Naive thymus-derived CD4-positive, alpha-beta T cell (primary cell): ENCODE measurements around the gene SPSB4. TPM values are rescaled to one million over a fixed set of nuclear protein-coding genes. Genes with fewer than 3 reads are reported as not detected.

Experiments used
- ATAC-seq: fragments of 150-1000 bp; cut with Tn5 transposase; 2 replicates; pipeline ENCODE4 v1.10.0; 2021; ENCODE audit warnings: mild to moderate bottlenecking, moderate library complexity
- CTCF ChIA-PET: fragments of 350-600 bp; sonication (Branson Sonifier 250); formaldehyde crosslinking; loops from one replicate; lab custom pipeline; 2021; ENCODE audit warnings: antibody characterized with exemption; lab: Charles Lee
- POLR2A ChIA-PET: fragments of 350-600 bp; sonication (Branson Sonifier 250); formaldehyde crosslinking; loops from one replicate; lab custom pipeline; 2021; ENCODE audit warnings: antibody characterized with exemption, inconsistent platforms; lab: Charles Lee
- DNase-seq, 9 donors: peaks; one replicate each; pipeline versions ENCODE4 v3.0.0 to v3.0.0-alpha.2; 2020 to 2022; ENCODE audit warnings: mixed read lengths in 1 of 9
- H3K27ac ChIP-seq: one replicate; pipeline ENCODE4 v1.7.0; 2013; ENCODE audit warnings: mild to moderate bottlenecking, low read depth, low read length, moderate library complexity
- H3K27me3 ChIP-seq, 2 donors: one replicate each; pipeline ENCODE4 v1.7.0; 2013; ENCODE audit warnings: low read length in 2 of 2, mild to moderate bottlenecking in 2 of 2, moderate library complexity in 2 of 2; ENCODE audit not compliant: control insufficient read depth in 2 of 2, insufficient read depth in 2 of 2
- H3K36me3 ChIP-seq, 3 experiments: 1 replicate in 2 of 3; 2 replicates in 1 of 3; pipeline ENCODE4 v1.7.0; 2013; ENCODE audit warnings: low read length in 3 of 3, mild to moderate bottlenecking in 3 of 3, moderate library complexity in 1 of 3; ENCODE audit not compliant: insufficient read depth in 3 of 3, control insufficient read depth in 2 of 3
- H3K4me1 ChIP-seq, 2 donors: one replicate each; pipeline ENCODE4 v1.7.0; 2013; ENCODE audit warnings: low read length in 2 of 2, mild to moderate bottlenecking in 2 of 2, moderate library complexity in 1 of 2; ENCODE audit not compliant: control insufficient read depth in 2 of 2, insufficient read depth in 2 of 2
- H3K4me3 ChIP-seq: 2 replicates; pipeline ENCODE4 v1.7.0; 2013; ENCODE audit warnings: mild to moderate bottlenecking, low read length
- H3K9me3 ChIP-seq, 3 experiments: 1 replicate in 2 of 3; 2 replicates in 1 of 3; pipeline ENCODE4 v1.7.0; 2013; ENCODE audit warnings: low read length in 3 of 3; ENCODE audit not compliant: control insufficient read depth in 2 of 3
- H3K27ac Mint-ChIP-seq, 9 donors: one replicate each; pipeline ENCODE4 v1.8.0; 2020 to 2022; ENCODE audit warnings: mixed read lengths in 9 of 9, mild to moderate bottlenecking in 8 of 9, moderate library complexity in 5 of 9, inconsistent platforms in 2 of 9
- H3K27me3 Mint-ChIP-seq, 5 donors: one replicate each; pipeline ENCODE4 v1.8.0; 2021 to 2022; ENCODE audit warnings: mixed read lengths in 5 of 5, mild to moderate bottlenecking in 1 of 5
- H3K36me3 Mint-ChIP-seq, 5 donors: one replicate each; pipeline ENCODE4 v1.8.0; 2020 to 2022; ENCODE audit warnings: mixed read lengths in 5 of 5, mild to moderate bottlenecking in 3 of 5, inconsistent platforms in 1 of 5
- H3K4me1 Mint-ChIP-seq, 7 donors: one replicate each; pipeline ENCODE4 v1.8.0; 2020 to 2022; ENCODE audit warnings: mixed read lengths in 7 of 7, mild to moderate bottlenecking in 3 of 7, inconsistent platforms in 1 of 7
- H3K4me3 Mint-ChIP-seq, 10 donors: one replicate each; pipeline ENCODE4 v1.8.0; 2020 to 2022; ENCODE audit warnings: mild to moderate bottlenecking in 10 of 10, mixed read lengths in 10 of 10, moderate library complexity in 6 of 10, inconsistent platforms in 2 of 10
- H3K9me3 Mint-ChIP-seq, 11 donors: one replicate each; pipeline ENCODE4 v1.8.0; 2020 to 2022; ENCODE audit warnings: mixed read lengths in 11 of 11, mild to moderate bottlenecking in 4 of 11, inconsistent platforms in 1 of 11, moderate library complexity in 1 of 11
- intact Hi-C, 2 donors: fragments of 100-400 bp; cut with micrococcal nuclease; formaldehyde crosslinking; loops; one replicate each; pipeline ENCODE4 v1.15.1; 2023
- polyA plus RNA-seq, 2 donors: library from polyadenylated mRNA; unstranded; fragments of 300-500 nt; fragmentation: Illumina TruSeq; gene quantifications; one replicate each; pipeline ENCODE4 v1.2.3, GENCODE V29; 2021
- total RNA-seq, 6 experiments: library from RNA in 5 of 6; stranded (reverse) in 5 of 6; gene quantifications; 1 replicate in 5 of 6; 2 replicates in 1 of 6; pipeline ENCODE4 v1.2.3 and lab custom pipeline; 2021 to 2026

SPSB4 gene
- total and polyA plus RNA-seq, 7 experiments from 2014 or later = not detected

DNA sequence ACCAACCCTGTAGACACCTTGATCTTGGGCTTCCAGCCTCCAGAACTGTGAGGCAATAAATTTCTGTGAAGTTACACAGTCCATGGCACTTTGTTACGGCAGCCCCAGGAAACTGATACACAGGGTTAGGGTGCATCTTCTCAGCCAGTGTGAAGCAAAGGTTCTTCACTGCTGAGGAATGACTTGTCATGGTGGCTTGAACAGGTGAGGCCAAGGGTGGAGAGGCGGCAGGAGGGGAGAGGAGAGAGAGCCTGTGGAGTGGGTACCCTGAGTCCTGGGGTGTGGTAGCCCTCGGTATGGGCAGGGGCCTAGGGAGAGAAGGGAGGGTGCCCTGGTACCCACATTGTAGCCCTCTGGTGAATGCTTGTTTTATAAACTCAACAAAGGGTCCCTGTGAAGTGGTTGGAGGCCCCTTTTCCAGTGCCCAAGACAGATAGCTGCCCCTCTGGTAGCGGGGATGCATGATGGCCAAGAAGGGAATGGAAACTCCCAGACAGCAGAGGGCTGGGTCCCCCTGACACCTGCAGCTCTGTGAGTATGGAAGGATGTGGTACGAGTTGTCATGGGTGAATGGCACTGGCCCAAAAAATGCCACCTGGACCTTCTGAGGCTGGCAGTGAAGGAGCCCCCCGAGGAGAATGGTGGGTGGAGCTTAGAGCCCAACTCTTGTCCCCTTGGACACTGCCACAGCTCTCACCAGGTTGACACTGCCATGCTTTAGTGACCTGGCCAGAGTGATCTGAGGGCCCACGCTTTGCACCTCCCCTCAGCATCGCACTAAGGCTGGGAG is 49.6 kb downstream of the SPSB4 start:
- Histone ChIP-seq H3K27me3 (no peaks in the 10 kb centered on the region), H3K4me1 (no peaks in the 10 kb centered on the region), H3K9me3 (no peaks in the 10 kb centered on the region), H3K4me3 (no peak overlapping the region), H3K36me3 (no peaks in the 10 kb centered on the region), H3K27ac (no peak overlapping the region)
- no peak overlapping the region for H3K4me3 Mint-ChIP-seq
- H3K4me1 Mint-ChIP-seq = peaks cover 0 to under 1% (median 0%) of the 10 kb centered on the region in 7 donors
- H3K36me3 Mint-ChIP-seq = peaks cover 0 to 4% (median 0%) of the 10 kb centered on the region in 5 donors
- peaks cover 0 to 7% (median 0%) of the 10 kb centered on the region in 5 donors for H3K27me3 Mint-ChIP-seq
- CTCF ChIA-PET = no interaction called here
- H3K9me3 Mint-ChIP-seq = peaks cover 0 to 5% (median 1%) of the 10 kb centered on the region in 11 donors
- ATAC-seq = no peak
- intact Hi-C loops = no loop called here
- no peak overlapping the region for H3K27ac Mint-ChIP-seq
- POLR2A ChIA-PET = no interaction called here
- DNase-seq = no peak

DNA sequence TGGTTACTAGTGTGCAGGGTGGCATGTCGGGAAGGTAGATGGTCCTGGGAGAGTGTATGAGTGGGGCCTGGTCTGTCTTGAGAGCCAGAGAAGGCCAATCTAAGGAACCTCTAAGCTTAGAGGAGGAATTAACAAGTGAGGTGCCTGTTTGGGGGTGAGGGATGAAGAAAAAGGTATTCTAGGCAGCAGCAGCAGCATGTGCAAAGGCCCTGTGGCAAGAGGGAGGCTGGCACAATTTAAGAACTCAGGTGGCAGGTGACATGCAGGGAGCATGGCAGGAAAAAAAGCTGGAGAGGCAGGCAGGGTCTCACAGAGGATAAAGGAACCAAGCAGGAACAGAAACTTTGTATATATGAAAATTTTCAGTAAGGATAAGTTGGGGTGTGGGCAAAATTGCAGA is 51.2 kb downstream of the SPSB4 start:
- Mint-ChIP-seq H3K36me3 (peaks cover 0 to 4% (median 0%) of the 10 kb centered on the region in 5 donors), H3K9me3 (peaks cover 0 to 5% (median 1%) of the 10 kb centered on the region in 11 donors), H3K27me3 (peaks cover 0 to 7% (median 0%) of the 10 kb centered on the region in 5 donors), H3K4me3 (no peak overlapping the region), H3K4me1 (peaks cover 0 to 2% (median 0%) of the 10 kb centered on the region in 7 donors), H3K27ac (no peak overlapping the region)
- ATAC-seq = no peak
- Histone ChIP-seq H3K36me3 (no peaks in the 10 kb centered on the region), H3K4me3 (no peak overlapping the region), H3K27ac (no peak overlapping the region), H3K27me3 (no peaks in the 10 kb centered on the region), H3K4me1 (no peaks in the 10 kb centered on the region), H3K9me3 (no peaks in the 10 kb centered on the region)
- CTCF ChIA-PET = interaction anchor here (1.0 to 1.3 kb wide), 2 partner anchors 14 to 102 kb away, joined by 3 to 4 read pairs; no protein-coding TSS in a partner anchor
- intact Hi-C loops = no loop called here
- no peak for DNase-seq
- POLR2A ChIA-PET = no interaction called here

DNA sequence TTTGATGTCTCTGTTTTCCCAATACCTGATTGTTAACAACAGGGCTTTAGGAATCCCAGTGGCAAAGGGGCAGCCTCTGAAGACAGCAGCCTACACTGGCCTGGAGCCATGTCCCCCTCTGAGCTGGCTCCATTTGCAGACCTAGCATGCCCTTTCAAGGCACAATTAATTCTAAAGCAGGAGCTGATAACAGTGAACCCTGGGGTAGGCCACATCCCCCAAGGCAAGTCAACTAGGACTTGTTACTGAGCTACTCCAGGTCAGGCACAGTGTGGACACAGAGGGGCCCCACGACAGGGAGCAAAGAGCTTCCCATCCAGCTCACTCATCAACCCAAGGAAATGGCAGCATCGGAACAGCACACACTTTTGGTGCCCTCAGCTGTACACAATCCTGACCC is 51.9 kb downstream of the SPSB4 start:
- ChIA-PET CTCF (interaction anchor here (0.6 to 1.0 kb wide), 2 partner anchors 71 to 103 kb away, joined by 3 read pairs; no protein-coding TSS in a partner anchor), POLR2A (no interaction called here)
- no peak overlapping the region for H3K27ac ChIP-seq
- Mint-ChIP-seq H3K27me3 (peaks cover 0 to 7% (median 0%) of the 10 kb centered on the region in 5 donors), H3K4me3 (no peak overlapping the region), H3K4me1 (peaks cover 0 to 2% (median 0%) of the 10 kb centered on the region in 7 donors), H3K27ac (no peak overlapping the region), H3K9me3 (peaks cover 0 to 5% (median 1%) of the 10 kb centered on the region in 11 donors), H3K36me3 (peaks cover 0 to 4% (median 0%) of the 10 kb centered on the region in 5 donors)
- no peaks in the 10 kb centered on the region for H3K9me3 ChIP-seq
- intact Hi-C loops = no loop called here
- H3K27me3 ChIP-seq = no peaks in the 10 kb centered on the region
- no peak overlapping the region for H3K4me3 ChIP-seq
- no peaks in the 10 kb centered on the region for H3K36me3 ChIP-seq
- H3K4me1 ChIP-seq = no peaks in the 10 kb centered on the region
- no peak for ATAC-seq
- DNase-seq = no peak

DNA sequence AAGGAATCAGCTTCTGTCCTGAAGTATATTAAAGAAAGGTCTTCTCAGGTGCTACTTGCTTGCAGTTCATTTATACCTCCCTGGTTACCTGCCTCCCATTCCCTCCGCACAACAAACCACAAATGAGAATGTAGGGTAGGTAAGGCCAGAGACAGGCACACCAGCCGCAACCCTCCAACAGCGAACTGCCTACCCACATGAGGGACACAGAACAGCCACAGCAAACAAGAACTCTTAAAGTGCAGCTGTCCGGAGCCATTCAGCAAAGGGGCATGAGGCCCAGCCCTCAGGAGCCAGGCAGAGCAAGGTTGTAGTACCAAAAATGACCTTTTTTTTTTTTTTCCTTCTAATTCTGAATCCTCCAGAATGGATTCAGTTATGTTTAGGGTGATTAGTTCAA is 52.4 kb downstream of the SPSB4 start:
- H3K9me3 ChIP-seq = no peaks in the 10 kb centered on the region
- H3K4me1 ChIP-seq = no peaks in the 10 kb centered on the region
- no peak overlapping the region for H3K4me3 ChIP-seq
- POLR2A ChIA-PET = no interaction called here
- ATAC-seq (no peak), DNase-seq (no peak)
- CTCF ChIA-PET = interaction anchor here (0.6 to 1.0 kb wide), 2 partner anchors 72 to 103 kb away, joined by 3 read pairs; no protein-coding TSS in a partner anchor
- peaks cover 0 to 4% (median 0%) of the 10 kb centered on the region in 5 donors for H3K36me3 Mint-ChIP-seq
- peaks cover 0 to 3% (median 0%) of the 10 kb centered on the region in 7 donors for H3K4me1 Mint-ChIP-seq
- intact Hi-C loops = no loop called here
- no peaks in the 10 kb centered on the region for H3K36me3 ChIP-seq
- peaks cover 0 to 7% (median 0%) of the 10 kb centered on the region in 5 donors for H3K27me3 Mint-ChIP-seq
- no peaks in the 10 kb centered on the region for H3K27me3 ChIP-seq
- no peak overlapping the region for H3K27ac Mint-ChIP-seq
- no peak overlapping the region for H3K27ac ChIP-seq
- no peak overlapping the region for H3K4me3 Mint-ChIP-seq
- peaks cover 0 to 4% (median 1%) of the 10 kb centered on the region in 11 donors for H3K9me3 Mint-ChIP-seq

DNA sequence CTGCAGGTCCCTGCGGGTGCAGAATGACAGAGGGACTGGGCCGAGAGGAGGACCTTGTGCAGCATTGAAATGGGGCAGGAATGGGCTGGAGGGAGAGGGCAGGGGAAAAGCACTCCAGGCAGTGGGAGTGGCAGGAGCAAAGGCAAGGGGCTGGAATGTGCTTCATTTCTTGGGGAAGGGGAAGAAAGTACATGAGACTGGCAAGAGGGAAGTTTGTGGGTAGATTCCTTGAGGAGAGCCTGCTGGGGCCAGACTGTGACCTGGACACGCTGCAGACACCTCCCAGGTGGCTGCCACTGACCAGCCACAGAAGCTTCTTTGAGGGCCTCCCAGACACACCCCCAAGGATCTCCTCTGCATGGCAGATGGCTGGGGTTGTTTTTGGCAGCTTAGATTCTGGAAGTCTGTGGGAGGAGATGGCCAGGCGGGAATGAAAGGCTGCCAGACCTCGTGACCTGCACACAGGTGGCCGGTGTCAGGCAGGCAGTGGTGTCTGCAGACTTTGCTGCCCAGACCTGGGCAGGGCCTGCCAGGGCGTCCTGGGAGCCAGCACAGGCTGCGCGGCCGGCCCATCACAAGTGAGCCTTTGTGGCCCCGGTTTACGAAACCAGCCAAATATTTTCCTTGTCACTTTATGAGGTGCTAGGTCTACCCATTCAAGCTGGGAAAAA is 53.1 kb downstream of the SPSB4 start:
- no peak overlapping the region for H3K4me3 ChIP-seq
- intact Hi-C loops = no loop called here
- Mint-ChIP-seq H3K27ac (no peak overlapping the region), H3K36me3 (peaks cover 0 to 4% (median 0%) of the 10 kb centered on the region in 5 donors), H3K9me3 (peaks cover 0 to 3% (median 0%) of the 10 kb centered on the region in 11 donors), H3K4me3 (no peak overlapping the region), H3K27me3 (peaks cover 0 to 7% (median 0%) of the 10 kb centered on the region in 5 donors), H3K4me1 (peaks cover 0 to 5% (median 0%) of the 10 kb centered on the region in 7 donors)
- ChIA-PET POLR2A (no interaction called here), CTCF (interaction anchor here (2.5 kb wide), 1 partner anchor 11 kb away, joined by 7 read pairs; no protein-coding TSS in a partner anchor)
- H3K9me3 ChIP-seq = no peaks in the 10 kb centered on the region
- ATAC-seq (no peak), DNase-seq (no peak)
- no peaks in the 10 kb centered on the region for H3K27me3 ChIP-seq
- no peaks in the 10 kb centered on the region for H3K36me3 ChIP-seq
- H3K4me1 ChIP-seq = no peaks in the 10 kb centered on the region
- no peak overlapping the region for H3K27ac ChIP-seq

DNA sequence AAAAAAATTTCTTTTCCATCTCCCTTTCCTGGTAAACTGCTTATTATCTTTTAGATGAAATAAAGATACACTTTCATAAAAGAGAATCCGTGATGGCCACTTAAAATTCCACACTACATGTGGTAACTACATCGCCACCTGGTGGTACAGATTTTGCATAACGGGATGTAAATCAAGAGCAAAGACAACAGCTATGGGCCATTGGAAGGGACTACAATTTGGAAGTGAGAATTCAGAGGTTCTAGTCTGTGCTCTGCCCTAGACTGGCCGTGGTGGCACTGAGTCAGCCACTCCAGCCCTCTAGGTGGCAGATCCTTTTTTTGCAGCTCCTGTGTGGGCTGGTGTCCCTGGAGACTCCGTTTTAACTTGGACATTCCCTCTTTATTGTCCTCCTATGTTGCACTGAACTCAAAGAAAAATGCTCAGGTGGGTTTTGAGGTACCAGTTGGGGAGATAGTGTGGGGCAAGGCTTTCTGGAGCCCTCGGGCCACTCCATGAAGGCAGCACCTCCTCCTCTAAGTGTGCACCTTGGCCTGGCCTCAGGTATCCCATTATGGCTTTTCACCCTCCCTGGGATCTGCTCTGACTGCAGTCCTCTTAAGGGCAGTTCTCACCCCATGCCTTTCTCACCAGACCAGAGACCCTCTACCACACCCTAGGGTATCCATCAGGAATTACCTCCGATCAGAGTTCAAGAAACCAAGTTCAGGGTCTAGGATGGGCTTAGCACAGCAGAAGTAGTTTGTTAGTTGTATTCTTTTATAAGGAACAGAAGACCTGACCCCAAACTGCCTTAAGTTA is 54.9 kb downstream of the SPSB4 start:
- intact Hi-C loops = loop anchor here (1.0 to 5.0 kb wide), 7 partner anchors 86 to 208 kb away; no protein-coding TSS in a partner anchor
- ATAC-seq = peak; percentile 72
- H3K27me3 ChIP-seq = no peaks in the 10 kb centered on the region
- H3K4me3 Mint-ChIP-seq = no peak overlapping the region
- CTCF ChIA-PET = interaction anchor here (0.6 to 2.5 kb wide), 7 partner anchors 9 to 1193 kb away, joined by 3 to 7 read pairs (median 3); no protein-coding TSS in a partner anchor
- no peaks in the 10 kb centered on the region for H3K9me3 ChIP-seq
- H3K9me3 Mint-ChIP-seq = peaks cover 0 to 4% (median 0%) of the 10 kb centered on the region in 11 donors
- no peak overlapping the region for H3K27ac Mint-ChIP-seq
- no peak overlapping the region for H3K27ac ChIP-seq
- no peak overlapping the region for H3K4me3 ChIP-seq
- POLR2A ChIA-PET = no interaction called here
- peaks cover 0 to 6% (median 0%) of the 10 kb centered on the region in 5 donors for H3K27me3 Mint-ChIP-seq
- H3K4me1 ChIP-seq = no peaks in the 10 kb centered on the region
- peaks cover 0 to 5% (median 0%) of the 10 kb centered on the region in 7 donors for H3K4me1 Mint-ChIP-seq
- H3K36me3 ChIP-seq = no peaks in the 10 kb centered on the region
- H3K36me3 Mint-ChIP-seq = no peaks in the 10 kb centered on the region
- DNase-seq = peak in 8 of 9 donors; percentile 21 to 61 (median 50)
